Smooth muscle cell (in vitro differentiated cells): ENCODE measurements around the gene PLA2G4F. TPM values are rescaled to one million over a fixed set of nuclear protein-coding genes. Genes with fewer than 3 reads are reported as not detected.

Experiments used
- DNase-seq: peaks from one replicate; lab custom pipeline; 2025; ENCODE audit not compliant: unreplicated experiment; lab: John Stamatoyannopoulos, UW
- H2AFZ ChIP-seq: fragments of 200-600 bp; sonication (generic); 2 replicates; pipeline ENCODE4 v1.6.0; 2016; ENCODE audit warnings: antibody characterized with exemption, low read depth, mild to moderate bottlenecking
- H3F3A ChIP-seq: fragments of 200-600 bp; sonication (generic); 2 replicates; pipeline ENCODE4 v1.6.0; 2017; ENCODE audit warnings: antibody characterized with exemption, low read depth
- H3K27ac ChIP-seq: fragments of 200-600 bp; sonication (generic); 2 replicates; pipeline ENCODE4 v1.5.1; 2016; ENCODE audit warnings: low read depth, mild to moderate bottlenecking
- H3K27me3 ChIP-seq: fragments of 200-600 bp; sonication (generic); 2 replicates; pipeline ENCODE4 v1.6.1; 2016; ENCODE audit warnings: low read depth, mild to moderate bottlenecking
- H3K36me3 ChIP-seq: fragments of 200-600 bp; sonication (generic); 2 replicates; pipeline ENCODE4 v1.5.1; 2016; ENCODE audit warnings: low read depth
- H3K4me1 ChIP-seq: fragments of 200-600 bp; sonication (generic); 2 replicates; pipeline ENCODE4 v1.5.1; 2016; ENCODE audit warnings: low read depth
- H3K4me2 ChIP-seq: fragments of 200-600 bp; sonication (generic); 2 replicates; pipeline ENCODE4 v1.6.0; 2016; ENCODE audit warnings: mild to moderate bottlenecking
- H3K4me3 ChIP-seq: fragments of 200-600 bp; sonication (generic); 2 replicates; pipeline ENCODE4 v1.5.1; 2016; ENCODE audit warnings: mild to moderate bottlenecking
- H3K79me2 ChIP-seq: fragments of 200-600 bp; sonication (generic); 2 replicates; pipeline ENCODE4 v1.6.0; 2016; ENCODE audit warnings: low read depth, mild to moderate bottlenecking
- H3K9ac ChIP-seq: fragments of 200-600 bp; sonication (generic); 2 replicates; pipeline ENCODE4 v1.6.0; 2016; ENCODE audit warnings: low read depth
- H3K9me3 ChIP-seq: fragments of 200-600 bp; sonication (generic); replicated peaks from 2 replicates; pipeline ENCODE4 v1.5.1; 2016; ENCODE audit warnings: low read depth
- H4K20me1 ChIP-seq: fragments of 200-600 bp; sonication (generic); 2 replicates; pipeline ENCODE4 v1.6.0; 2016; ENCODE audit warnings: low read depth
- WGBS: methylation state at CpG from one replicate; pipeline ENCODE4 v1.1.7; 2016; ENCODE audit warnings: low lambda C conversion rate; 5-methylcytosine and 5-hydroxymethylcytosine counted together
- polyA plus RNA-seq: library from polyadenylated mRNA; unstranded; fragments of >200 nt; fragmentation: Nextera tagmentation; extraction: Ambion mirVana; gene quantifications from 2 replicates; pipeline ENCODE4 v1.2.1, GENCODE V29; 2016
- total RNA-seq: library from RNA; depleted of rRNA; stranded (reverse); fragments of >200 nt; gene quantifications from 2 replicates; pipeline ENCODE4 v1.2.3, GENCODE V29; 2014
- TF ChIP-seq, protein P1 (sequence below): fragments of 200-600 bp; sonication (generic); IDR thresholded peaks from 2 replicates; pipeline ENCODE4 v1.5.1; 2017; ENCODE audit warnings: borderline replicate concordance, mild to moderate bottlenecking, antibody characterized with exemption; ENCODE audit not compliant: insufficient read depth, poor library complexity, severe bottlenecking

PLA2G4F gene
- total and polyA plus RNA-seq, 2 experiments from 2014 or later, result 0.46 to 1.3 TPM

DNA sequence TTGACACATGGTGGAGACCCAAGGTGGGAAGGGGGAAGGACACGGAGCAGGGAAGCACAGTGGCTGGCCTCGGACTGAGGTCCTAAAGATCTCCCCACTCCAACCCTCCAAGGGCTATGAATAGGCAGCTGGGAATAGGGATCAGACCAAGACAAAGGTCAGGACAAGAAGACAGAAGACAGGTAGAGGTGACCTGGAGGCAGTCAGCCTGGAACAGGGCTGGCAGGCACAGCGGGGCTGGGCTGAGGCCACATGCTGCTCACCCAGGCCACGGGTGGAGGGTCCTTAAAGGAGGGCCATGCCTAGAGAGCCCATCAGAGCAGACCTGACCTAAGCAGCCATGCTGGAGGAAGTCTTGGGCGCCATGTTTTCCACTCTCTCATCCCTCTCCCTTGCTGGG, 59.4 kb downstream of the PLA2G4F start:
- no peaks in the 10 kb centered on the region for H4K20me1 ChIP-seq
- H3K4me3 ChIP-seq, result no peak overlapping the region
- 91% methylated on average over 5 of the region's 5 CpGs for WGBS
- H3K79me2 ChIP-seq, result no peaks in the 10 kb centered on the region
- H3F3A ChIP-seq, result no peaks in the 10 kb centered on the region
- H3K4me2 ChIP-seq, result no peak overlapping the region
- TF ChIP-seq, protein P1, sequence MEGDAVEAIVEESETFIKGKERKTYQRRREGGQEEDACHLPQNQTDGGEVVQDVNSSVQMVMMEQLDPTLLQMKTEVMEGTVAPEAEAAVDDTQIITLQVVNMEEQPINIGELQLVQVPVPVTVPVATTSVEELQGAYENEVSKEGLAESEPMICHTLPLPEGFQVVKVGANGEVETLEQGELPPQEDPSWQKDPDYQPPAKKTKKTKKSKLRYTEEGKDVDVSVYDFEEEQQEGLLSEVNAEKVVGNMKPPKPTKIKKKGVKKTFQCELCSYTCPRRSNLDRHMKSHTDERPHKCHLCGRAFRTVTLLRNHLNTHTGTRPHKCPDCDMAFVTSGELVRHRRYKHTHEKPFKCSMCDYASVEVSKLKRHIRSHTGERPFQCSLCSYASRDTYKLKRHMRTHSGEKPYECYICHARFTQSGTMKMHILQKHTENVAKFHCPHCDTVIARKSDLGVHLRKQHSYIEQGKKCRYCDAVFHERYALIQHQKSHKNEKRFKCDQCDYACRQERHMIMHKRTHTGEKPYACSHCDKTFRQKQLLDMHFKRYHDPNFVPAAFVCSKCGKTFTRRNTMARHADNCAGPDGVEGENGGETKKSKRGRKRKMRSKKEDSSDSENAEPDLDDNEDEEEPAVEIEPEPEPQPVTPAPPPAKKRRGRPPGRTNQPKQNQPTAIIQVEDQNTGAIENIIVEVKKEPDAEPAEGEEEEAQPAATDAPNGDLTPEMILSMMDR, result no peak
- no peaks in the 10 kb centered on the region for H3K9me3 ChIP-seq
- H3K27me3 ChIP-seq, result no peaks in the 10 kb centered on the region
- no peaks in the 10 kb centered on the region for H3K36me3 ChIP-seq
- no peak overlapping the region for H3K27ac ChIP-seq
- DNase-seq, result no peak
- H3K4me1 ChIP-seq, result no peaks in the 10 kb centered on the region
- no peak overlapping the region for H3K9ac ChIP-seq
- no peak overlapping the region for H2AFZ ChIP-seq

DNA sequence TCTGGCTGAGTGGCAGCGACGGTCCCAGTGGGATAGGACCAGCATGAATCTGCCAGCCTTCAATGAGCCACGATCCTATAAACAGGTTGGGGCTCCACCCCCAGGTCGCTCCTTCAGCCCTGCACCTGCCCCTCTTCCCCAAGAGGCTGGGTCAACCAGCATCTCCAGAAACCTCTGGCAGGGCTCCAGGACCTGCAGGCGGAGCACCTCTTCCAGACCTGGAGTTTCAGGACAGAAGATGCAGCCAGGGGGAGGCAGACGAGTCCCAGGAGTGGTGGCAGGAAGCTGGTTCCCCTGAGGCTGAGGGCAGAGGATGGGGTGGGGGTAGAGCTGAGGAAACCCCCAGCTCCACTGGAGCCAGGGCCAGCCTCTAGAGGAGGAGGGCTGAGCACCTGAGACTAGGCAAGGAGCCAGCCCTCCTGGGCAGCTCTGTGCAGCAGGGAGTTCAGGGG, 61.9 kb downstream of the PLA2G4F start, which contains the start of gene PLA2G4D:
Gene PLA2G4D (minus strand): TSS at position 51 of the 452 bp plus-strand sequence. CDS start 103 bp downstream, outside the sequence.
- H4K20me1 ChIP-seq, result no peaks in the 10 kb centered on the region
- H3K4me3 ChIP-seq, result no peak within 1 kb of the TSS
- no peaks in the 10 kb centered on the region for H3K9me3 ChIP-seq
- DNase-seq, result no peak
- H3K27ac ChIP-seq, result no peak within 1 kb of the TSS
- H3K4me2 ChIP-seq, result no peak within 1 kb of the TSS
- no peaks in the 10 kb centered on the region for H3K79me2 ChIP-seq
- H3K27me3 ChIP-seq, result no peaks in the 10 kb centered on the region
- H2AFZ ChIP-seq, result no peak within 1 kb of the TSS
- 78% methylated on average over 6 of the region's 6 CpGs for WGBS
- H3K4me1 ChIP-seq, result no peaks in the 10 kb centered on the region
- no peak within 1 kb of the TSS for H3K9ac ChIP-seq
- H3K36me3 ChIP-seq, result no peaks in the 10 kb centered on the region
- no peaks in the 10 kb centered on the region for H3F3A ChIP-seq
- TF ChIP-seq, protein P1, result no peak

- WGBS, result 73% methylated on average over 7 of the region's 7 CpGs
- H3K9me3 ChIP-seq, result no peaks in the 10 kb centered on the region
- DNase-seq, result no peak
- H3K4me2 ChIP-seq, result no peak overlapping the region
- H3K9ac ChIP-seq, result no peak overlapping the region
- H3K4me1 ChIP-seq, result no peaks in the 10 kb centered on the region
- H3K79me2 ChIP-seq, result no peaks in the 10 kb centered on the region
- no peaks in the 10 kb centered on the region for H4K20me1 ChIP-seq
- H3K27ac ChIP-seq, result no peak overlapping the region
- H3K36me3 ChIP-seq, result no peaks in the 10 kb centered on the region
- no peaks in the 10 kb centered on the region for H3F3A ChIP-seq
- TF ChIP-seq, protein P1, result no peak
- no peaks in the 10 kb centered on the region for H3K27me3 ChIP-seq
- no peak overlapping the region for H2AFZ ChIP-seq
- H3K4me3 ChIP-seq, result no peak overlapping the region
Observed at GRCh38 chr15:42093966-42094365, 62.5 kb downstream of the PLA2G4F start.
